Epithelial cell of proximal tubule (primary cell): ENCODE measurements around the gene PJA1. TPM values are rescaled to one million over a fixed set of nuclear protein-coding genes. Genes with fewer than 3 reads are reported as not detected.

Source experiments
- DNase-seq: peaks from one replicate; pipeline ENCODE4 v3.0.0-alpha.2; 2011; ENCODE audit warnings: low read depth
- H3K4me3 ChIP-seq: 2 replicates; pipeline ENCODE4 v1.5.1; 2011; ENCODE audit warnings: low read depth, mild to moderate bottlenecking, low read length
- CTCF ChIP-seq: conservative IDR thresholded peaks from 2 replicates; pipeline ENCODE4 v1.5.1; 2012; ENCODE audit warnings: low read depth, mild to moderate bottlenecking, low read length
- total RNA-seq: library from RNA; depleted of rRNA; stranded (reverse); fragments of >200 nt; gene quantifications from 2 replicates; pipeline ENCODE4 v1.2.3, GENCODE V29; 2015

Gene PJA1
- total RNA-seq, 1 donor from 2014 or later: 25.0 TPM

- H3K4me3 ChIP-seq: no peak overlapping the region
- no peak for DNase-seq
- no peak for TF ChIP-seq CTCF
Measured at GRCh38 chrX:69185886-69186285, 20.6 kb upstream of the PJA1 start.

GRCh38 chrX:69185141-69185540 is 19.9 kb upstream of the PJA1 start:
- no peak for DNase-seq
- no peak overlapping the region for H3K4me3 ChIP-seq
- no peak for TF ChIP-seq CTCF

- no peak overlapping the region for H3K4me3 ChIP-seq
- TF ChIP-seq CTCF: no peak
- no peak for DNase-seq
Measured at GRCh38 chrX:69182818-69183380, 17.6 kb upstream of the PJA1 start.

GRCh38 chrX:69179380-69179911 is 14.2 kb upstream of the PJA1 start:
- no peak overlapping the region for H3K4me3 ChIP-seq
- no peak for TF ChIP-seq CTCF
- no peak for DNase-seq

- TF ChIP-seq CTCF: no peak
- DNase-seq: no peak
- H3K4me3 ChIP-seq: no peak overlapping the region
Measured at GRCh38 chrX:69178592-69178991, 13.3 kb upstream of the PJA1 start.

GRCh38 chrX:69177511-69178162 is 12.4 kb upstream of the PJA1 start:
- DNase-seq: no peak
- H3K4me3 ChIP-seq: no peak overlapping the region
- TF ChIP-seq CTCF: no peak

GRCh38 chrX:69176053-69176452 is 10.8 kb upstream of the PJA1 start:
- TF ChIP-seq CTCF: no peak
- DNase-seq: no peak
- no peak overlapping the region for H3K4me3 ChIP-seq
